ENCODE results near the gene WDR87. TPM values are rescaled to one million over a fixed set of nuclear protein-coding genes. Genes with fewer than 3 reads are reported as not detected.
"Not testable (repeated sequence)": the region's sequence is repeated elsewhere in the genome, so short reads cannot be mapped to it uniquely, and the experiment has no call there.

WDR87 gene
- total RNA-seq, 1 experiment from 2014 or later: not detected

GRCh38 chr19:37926255-37926654, 19.9 kb upstream of the WDR87 start:
- peaks cover 11% of the 10 kb centered on the region; the same call in 1 of the 2 replicates for H3K4me1 ChIP-seq (ENCODE audit: control insufficient read depth, insufficient read depth, low read length)
- no peak overlapping the region for H3K27ac ChIP-seq (ENCODE audit: low read length)
- in situ Hi-C loops (cut with HindIII; ENCODE audit: low pct_unique_long_range_greater_than_20kb, low sequenced_read_pairs) (no loop called here), intact Hi-C loops (cut with micrococcal nuclease; ENCODE audit: unreplicated experiment) (no loop called here)
- BruUV-seq (replicated peaks): no TSS peak
- ChIA-PET POLR2A (no interaction called here), CTCF (interaction anchor here (0.7 kb wide), 1 partner anchor 195 kb away, joined by 3 read pairs; no protein-coding TSS in a partner anchor)
- DNase-seq (ENCODE audit: low read depth, low spot score): no peak
- no peaks in the 10 kb centered on the region for H3K9me3 ChIP-seq (ENCODE audit: control insufficient read depth, insufficient read depth, low read depth, low read length)
- H3K27me3 ChIP-seq (ENCODE audit: control insufficient read depth, insufficient read depth, low read length): no peaks in the 10 kb centered on the region
- no peaks in the 10 kb centered on the region for H3K36me3 ChIP-seq (ENCODE audit: control insufficient read depth, insufficient read depth, low read length)
- no peak for ATAC-seq
- no peak overlapping the region for H3K4me3 ChIP-seq (ENCODE audit: low read depth in 2 of 2, low read length in 2 of 2)
- TF ChIP-seq REST (IDR thresholded peaks at IDR 0.05; ENCODE audit: insufficient read depth in 1 of 2, low read depth in 2 of 2, low read length in 1 of 2) (no peak), POLR2AphosphoS5 (IDR thresholded peaks at IDR 0.05; ENCODE audit: low read depth, low read length) (no peak), CTCF (IDR thresholded peaks at IDR 0.05) (no peak), SIN3A (IDR thresholded peaks at IDR 0.05; ENCODE audit: borderline replicate concordance, insufficient read depth, low read depth, low read length) (no peak), TCF7L2 (IDR thresholded peaks at IDR 0.05; ENCODE audit: low read depth, low read length) (no peak)

DNA sequence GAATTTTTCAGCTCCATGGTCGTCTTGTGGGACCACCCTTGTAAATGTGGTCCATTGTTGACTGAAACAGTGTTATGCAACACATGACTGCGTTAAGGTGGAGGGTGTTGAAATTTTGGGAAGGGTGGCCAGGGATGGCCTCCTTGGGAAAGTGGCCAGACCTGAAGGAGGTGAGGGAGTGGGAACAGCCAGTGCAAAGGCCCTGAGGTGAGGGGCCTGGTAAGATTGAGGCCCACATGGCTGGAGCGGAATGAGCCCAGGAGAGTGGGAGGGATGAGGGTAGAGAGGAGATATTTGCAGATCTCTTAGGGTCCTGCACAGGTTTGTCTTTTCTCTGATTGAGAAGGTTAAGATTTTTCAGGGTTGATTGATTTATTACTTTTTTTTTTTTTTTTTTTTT, 18.8 kb upstream of the WDR87 start:
- DNase-seq (ENCODE audit: low read depth, low spot score) (no peak), ATAC-seq (no peak)
- no TSS peak for BruUV-seq (replicated peaks)
- H3K9me3 ChIP-seq (ENCODE audit: control insufficient read depth, insufficient read depth, low read depth, low read length): no peaks in the 10 kb centered on the region
- H3K27ac ChIP-seq (ENCODE audit: low read length): no peak overlapping the region
- in situ Hi-C loops (cut with HindIII; ENCODE audit: low pct_unique_long_range_greater_than_20kb, low sequenced_read_pairs): no loop called here
- intact Hi-C loops (cut with micrococcal nuclease; ENCODE audit: unreplicated experiment): no loop called here
- H3K36me3 ChIP-seq (ENCODE audit: control insufficient read depth, insufficient read depth, low read length): no peaks in the 10 kb centered on the region
- TF ChIP-seq CTCF (IDR thresholded peaks at IDR 0.05): no peak
- no peak for TF ChIP-seq SIN3A (IDR thresholded peaks at IDR 0.05; ENCODE audit: borderline replicate concordance, insufficient read depth, low read depth, low read length)
- H3K4me1 ChIP-seq (ENCODE audit: control insufficient read depth, insufficient read depth, low read length): peaks cover 7% of the 10 kb centered on the region; the same call in 1 of the 2 replicates
- no peak overlapping the region for H3K4me3 ChIP-seq (ENCODE audit: low read depth in 2 of 2, low read length in 2 of 2)
- H3K27me3 ChIP-seq (ENCODE audit: control insufficient read depth, insufficient read depth, low read length): no peaks in the 10 kb centered on the region
- ChIA-PET POLR2A (no interaction called here), CTCF (interaction anchor here (0.6 kb wide), 1 partner anchor 123 kb away, joined by 5 read pairs; no protein-coding TSS in a partner anchor)

GRCh38 chr19:37924573-37924972, 18.2 kb upstream of the WDR87 start:
- ChIA-PET CTCF (interaction anchor here (0.7 kb wide), 1 partner anchor 165 kb away, joined by 4 read pairs; no protein-coding TSS in a partner anchor), POLR2A (interaction anchor here (0.6 kb wide), 1 partner anchor 265 kb away, joined by 4 read pairs; no protein-coding TSS in a partner anchor)
- intact Hi-C loops (cut with micrococcal nuclease; ENCODE audit: unreplicated experiment); H3K36me3 ChIP-seq (ENCODE audit: control insufficient read depth, insufficient read depth, low read length); H3K9me3 ChIP-seq (ENCODE audit: control insufficient read depth, insufficient read depth, low read depth, low read length); BruUV-seq (replicated peaks); DNase-seq (ENCODE audit: low read depth, low spot score); H3K4me1 ChIP-seq (ENCODE audit: control insufficient read depth, insufficient read depth, low read length); H3K27me3 ChIP-seq (ENCODE audit: control insufficient read depth, insufficient read depth, low read length); in situ Hi-C loops (cut with HindIII; ENCODE audit: low pct_unique_long_range_greater_than_20kb, low sequenced_read_pairs); ATAC-seq; H3K4me3 ChIP-seq (ENCODE audit: low read depth in 2 of 2, low read length in 2 of 2); H3K27ac ChIP-seq (ENCODE audit: low read length): not testable (repeated sequence)
